Fibroblast of lung (primary cell): ENCODE data around the gene TLNRD1. TPM values are rescaled to one million over a fixed set of nuclear protein-coding genes. Genes with fewer than 3 reads are reported as not detected.

Source experiments
- DNase-seq, 2 donors: peaks; one replicate each; pipeline versions ENCODE4 v3.0.0 to v3.0.0-alpha.2; 2010; ENCODE audit warnings: low read depth in 2 of 2
- H2AFZ ChIP-seq: 2 replicates; pipeline ENCODE4 v1.5.1; 2012; ENCODE audit warnings: low read length, control low read depth, inconsistent platforms
- H3K27ac ChIP-seq: 2 replicates; pipeline ENCODE4 v1.5.1; 2011; ENCODE audit warnings: low read length, control low read depth; ENCODE audit not compliant: insufficient read depth
- H3K27me3 ChIP-seq: 2 replicates; pipeline ENCODE4 v1.5.1; 2011; ENCODE audit warnings: mild to moderate bottlenecking, low read length; ENCODE audit not compliant: control insufficient read depth, insufficient read depth
- H3K36me3 ChIP-seq: 2 replicates; pipeline ENCODE4 v1.5.1; 2011; ENCODE audit warnings: low read length; ENCODE audit not compliant: control insufficient read depth, insufficient read depth
- H3K4me1 ChIP-seq: 2 replicates; pipeline ENCODE4 v1.5.1; 2011; ENCODE audit warnings: low read length; ENCODE audit not compliant: control insufficient read depth, insufficient read depth; ENCODE audit errors: extremely low read depth
- H3K4me2 ChIP-seq: 2 replicates; pipeline ENCODE4 v1.5.1; 2011; ENCODE audit warnings: low read length, control low read depth; ENCODE audit not compliant: insufficient read depth; ENCODE audit errors: extremely low read depth
- H3K4me3 ChIP-seq, 4 experiments: fragments of 200-600 bp in 1 of 4; sonication (generic) in 1 of 4; replicated peaks in 1 of 4; 2 replicates each; pipeline ENCODE4 v1.5.1; 2011 to 2016; ENCODE audit warnings: low read length in 4 of 4, low read depth in 3 of 4, mild to moderate bottlenecking in 3 of 4, control low read depth in 2 of 4, inconsistent platforms in 1 of 4, mixed read lengths in 1 of 4; ENCODE audit not compliant: insufficient read depth in 1 of 4; ENCODE audit errors: control extremely low read depth in 1 of 4
- H3K79me2 ChIP-seq: 2 replicates; pipeline ENCODE4 v1.5.1; 2012; ENCODE audit warnings: mild to moderate bottlenecking, low read length, inconsistent platforms; ENCODE audit not compliant: control insufficient read depth, insufficient read depth
- H3K9ac ChIP-seq: 2 replicates; pipeline ENCODE4 v1.5.1; 2011; ENCODE audit warnings: mild to moderate bottlenecking, low read length, control low read depth; ENCODE audit not compliant: insufficient read depth
- H3K9me3 ChIP-seq: 2 replicates; pipeline ENCODE4 v1.5.1; 2012; ENCODE audit warnings: low read depth, low read length; ENCODE audit not compliant: control insufficient read depth, insufficient read depth
- H4K20me1 ChIP-seq: 2 replicates; pipeline ENCODE4 v1.5.1; 2011; ENCODE audit warnings: low read length; ENCODE audit not compliant: control insufficient read depth, insufficient read depth; ENCODE audit errors: extremely low read depth
- EZH2 ChIP-seq: IDR thresholded peaks from 2 replicates; pipeline ENCODE4 v1.5.1; 2012; ENCODE audit warnings: low read length, control low read depth, mild to moderate bottlenecking; ENCODE audit errors: missing control alignments
- polyA plus RNA-seq, 2 donors: library from polyadenylated mRNA; depleted of rRNA in 1 of 2; stranded (reverse) in 1 of 2; unstranded in 1 of 2; fragments of >200 nt; gene quantifications; 2 replicates each; pipeline ENCODE4 v1.2.1, GENCODE V29; 2011 to 2012; ENCODE audit warnings: missing spikeins in 1 of 2
- total RNA-seq: library from RNA; depleted of rRNA; stranded (reverse); fragments of >200 nt; gene quantifications from 2 replicates; pipeline ENCODE4 v1.2.1, GENCODE V29; 2014
- TF ChIP-seq, protein P1 (sequence below), 2 donors: IDR thresholded peaks in 1 of 2; conservative IDR thresholded peaks in 1 of 2; 1 replicate in 1 of 2; 2 replicates in 1 of 2; pipeline ENCODE4 v1.5.1; 2011 to 2012; ENCODE audit warnings: low read length in 2 of 2, control low read depth in 1 of 2, inconsistent platforms in 1 of 2, low read depth in 1 of 2, mild to moderate bottlenecking in 1 of 2

The TLNRD1 gene
- total and polyA plus RNA-seq, 2 donors (not counting 1 experiment from before 2014, with no cell fraction given), result 3.3 to 4.3 TPM

DNA sequence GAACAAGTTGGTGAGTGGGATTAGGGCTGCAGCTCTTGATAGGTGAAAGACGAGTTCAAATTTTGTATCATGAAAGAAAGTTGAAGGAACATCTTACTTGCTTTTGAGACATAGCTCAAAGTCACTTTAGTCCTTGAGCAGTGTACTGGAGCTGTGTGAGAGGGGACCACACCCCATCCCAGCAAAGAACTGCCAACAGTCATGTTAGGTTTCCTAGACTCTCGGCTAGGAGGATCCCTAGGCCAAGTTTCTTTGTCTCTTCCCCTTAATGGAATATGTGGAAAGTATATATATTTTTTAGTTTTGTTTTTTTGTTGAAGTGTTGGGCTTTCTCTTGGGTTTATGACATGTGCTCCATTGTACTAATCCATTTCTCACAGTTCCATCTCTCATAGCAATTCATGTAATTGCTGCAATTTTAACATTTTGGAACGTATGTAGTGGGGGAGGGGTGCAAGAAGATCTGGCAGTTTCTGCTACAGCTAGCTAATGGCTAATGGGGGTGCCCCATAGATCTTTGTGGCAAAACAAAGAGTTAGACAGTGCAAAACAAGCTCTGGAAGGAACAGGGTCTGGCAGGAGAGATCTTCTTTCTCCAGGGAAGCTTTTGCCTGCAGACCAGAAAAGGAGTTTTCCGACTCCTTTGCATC is 25.1 kb downstream of the TLNRD1 start:
- no peak overlapping the region for H3K4me2 ChIP-seq
- no peak overlapping the region for H3K27ac ChIP-seq
- H3K36me3 ChIP-seq, result no peaks in the 10 kb centered on the region
- no peaks in the 10 kb centered on the region for H3K79me2 ChIP-seq
- H3K27me3 ChIP-seq, result no peaks in the 10 kb centered on the region
- H3K4me1 ChIP-seq, result no peaks in the 10 kb centered on the region
- no peak overlapping the region for H2AFZ ChIP-seq
- no peak for DNase-seq
- H4K20me1 ChIP-seq, result no peaks in the 10 kb centered on the region
- no peak overlapping the region for H3K4me3 ChIP-seq
- H3K9ac ChIP-seq, result no peak overlapping the region
- H3K9me3 ChIP-seq, result no peaks in the 10 kb centered on the region
- no peak for TF ChIP-seq EZH2
- TF ChIP-seq, protein P1, sequence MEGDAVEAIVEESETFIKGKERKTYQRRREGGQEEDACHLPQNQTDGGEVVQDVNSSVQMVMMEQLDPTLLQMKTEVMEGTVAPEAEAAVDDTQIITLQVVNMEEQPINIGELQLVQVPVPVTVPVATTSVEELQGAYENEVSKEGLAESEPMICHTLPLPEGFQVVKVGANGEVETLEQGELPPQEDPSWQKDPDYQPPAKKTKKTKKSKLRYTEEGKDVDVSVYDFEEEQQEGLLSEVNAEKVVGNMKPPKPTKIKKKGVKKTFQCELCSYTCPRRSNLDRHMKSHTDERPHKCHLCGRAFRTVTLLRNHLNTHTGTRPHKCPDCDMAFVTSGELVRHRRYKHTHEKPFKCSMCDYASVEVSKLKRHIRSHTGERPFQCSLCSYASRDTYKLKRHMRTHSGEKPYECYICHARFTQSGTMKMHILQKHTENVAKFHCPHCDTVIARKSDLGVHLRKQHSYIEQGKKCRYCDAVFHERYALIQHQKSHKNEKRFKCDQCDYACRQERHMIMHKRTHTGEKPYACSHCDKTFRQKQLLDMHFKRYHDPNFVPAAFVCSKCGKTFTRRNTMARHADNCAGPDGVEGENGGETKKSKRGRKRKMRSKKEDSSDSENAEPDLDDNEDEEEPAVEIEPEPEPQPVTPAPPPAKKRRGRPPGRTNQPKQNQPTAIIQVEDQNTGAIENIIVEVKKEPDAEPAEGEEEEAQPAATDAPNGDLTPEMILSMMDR (conservative IDR thresholded peaks at IDR 0.05 in 1 of 2, IDR thresholded peaks at IDR 0.05 in 1 of 2; ENCODE audit: low read depth in 1 of 2, low read length in 2 of 2), result no peak

DNA sequence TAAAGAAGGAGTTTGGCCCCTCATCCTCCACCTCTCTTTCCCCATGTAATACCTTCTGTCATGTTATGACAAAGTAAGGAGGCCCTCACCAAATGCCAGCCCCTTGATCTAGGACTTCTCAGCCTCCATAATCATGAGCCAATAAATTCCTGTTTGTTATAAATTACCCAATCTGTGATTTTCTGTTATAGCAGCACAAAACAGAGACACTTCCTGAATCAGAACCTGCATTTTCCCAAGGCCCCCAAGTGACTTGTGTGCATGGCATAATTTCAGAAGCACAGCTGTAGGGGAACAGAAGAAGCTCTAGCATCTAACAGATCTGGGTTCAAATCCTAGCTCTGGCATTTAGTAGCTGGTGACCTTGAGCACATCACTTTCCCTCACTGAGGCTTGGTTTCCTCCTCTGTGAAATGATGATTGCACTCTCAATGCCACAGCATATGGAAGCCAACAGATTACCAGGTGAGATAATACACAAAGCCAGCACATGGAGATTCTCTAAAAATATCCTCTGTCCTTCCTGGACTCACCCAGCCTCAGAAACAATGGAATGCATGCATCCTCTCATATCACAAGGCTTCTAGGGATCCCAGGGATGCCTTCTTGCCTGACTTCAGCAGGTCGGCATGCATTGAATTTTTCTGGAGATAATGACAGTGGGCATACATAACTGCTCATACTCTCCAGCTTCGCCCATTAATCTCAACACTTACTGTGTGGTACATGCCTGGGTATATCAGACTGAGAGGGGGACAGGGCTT is 26.3 kb downstream of the TLNRD1 start:
- no peak for TF ChIP-seq EZH2
- TF ChIP-seq, protein P1 (conservative IDR thresholded peaks at IDR 0.05 in 1 of 2, IDR thresholded peaks at IDR 0.05 in 1 of 2; ENCODE audit: low read depth in 1 of 2, low read length in 2 of 2), result no peak
- Histone ChIP-seq H3K4me3 (no peak overlapping the region), H3K4me2 (no peak overlapping the region), H3K79me2 (no peaks in the 10 kb centered on the region), H3K9me3 (no peaks in the 10 kb centered on the region), H3K27ac (no peak overlapping the region), H3K36me3 (no peaks in the 10 kb centered on the region), H3K9ac (no peak overlapping the region), H3K4me1 (no peaks in the 10 kb centered on the region), H2AFZ (no peak overlapping the region), H3K27me3 (no peaks in the 10 kb centered on the region), H4K20me1 (no peaks in the 10 kb centered on the region)
- peak in 1 of 2 donors; percentile 35 for DNase-seq

DNA sequence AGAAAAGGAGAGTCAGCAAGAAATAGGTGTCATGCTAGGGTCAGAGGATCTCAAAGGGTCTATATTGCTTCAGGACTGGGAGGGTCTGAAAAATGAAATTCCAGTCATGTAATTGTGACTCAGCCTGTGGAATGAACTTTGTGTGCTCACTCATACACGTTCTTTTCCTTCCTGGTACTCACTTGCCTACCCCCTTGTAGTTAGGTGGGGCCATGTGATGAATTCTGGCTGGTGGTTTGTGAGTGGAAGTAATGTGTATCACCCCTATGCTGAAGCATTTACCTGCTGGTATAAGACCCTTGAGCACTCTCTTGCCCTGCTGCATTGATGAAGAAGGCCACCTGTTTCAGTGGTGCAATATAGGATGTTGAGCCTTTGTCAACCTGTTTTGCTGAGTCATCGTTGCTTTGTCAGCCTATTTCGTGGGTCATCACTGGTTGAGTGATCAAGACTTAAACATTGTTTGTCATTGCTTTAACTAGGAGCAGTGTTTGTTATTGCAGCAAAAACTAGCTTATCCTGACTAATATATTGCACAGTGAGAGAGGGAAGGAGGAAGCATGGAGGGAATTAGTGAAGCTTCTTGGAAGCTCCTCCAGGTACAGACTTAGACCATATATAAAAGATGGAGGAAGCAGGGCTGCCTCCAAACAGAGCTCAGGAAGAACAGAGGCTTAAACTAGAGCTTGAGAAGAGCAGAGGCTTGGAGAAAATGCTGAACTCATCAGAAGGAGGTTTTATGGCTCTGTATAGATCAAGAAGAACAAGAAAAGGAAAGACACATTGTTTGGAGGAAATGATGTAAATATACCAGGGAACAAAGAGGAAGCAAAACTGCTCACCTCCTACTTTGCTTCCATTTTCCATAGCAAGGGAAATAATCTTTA is 28.9 kb downstream of the TLNRD1 start:
- Histone ChIP-seq H3K4me3 (no peak overlapping the region), H3K27me3 (no peaks in the 10 kb centered on the region), H2AFZ (no peak overlapping the region), H3K27ac (no peak overlapping the region), H4K20me1 (no peaks in the 10 kb centered on the region), H3K4me2 (no peak overlapping the region), H3K79me2 (no peaks in the 10 kb centered on the region), H3K9me3 (no peaks in the 10 kb centered on the region), H3K9ac (no peak overlapping the region), H3K36me3 (no peaks in the 10 kb centered on the region), H3K4me1 (no peaks in the 10 kb centered on the region)
- TF ChIP-seq, protein P1 (conservative IDR thresholded peaks at IDR 0.05 in 1 of 2, IDR thresholded peaks at IDR 0.05 in 1 of 2; ENCODE audit: low read depth in 1 of 2, low read length in 2 of 2), result no peak
- no peak for TF ChIP-seq EZH2
- DNase-seq, result peak; percentile 17 to 34
